Esophagus (tissue), 2 donors: ENCODE results near the gene PTPN4. TPM values are rescaled to one million over a fixed set of nuclear protein-coding genes. Genes with fewer than 3 reads are reported as not detected.

ENCODE experiments used
- H3K27ac ChIP-seq, 2 donors: one replicate each; pipeline ENCODE4 v1.5.1; 2013; ENCODE audit warnings: low read depth in 2 of 2, mild to moderate bottlenecking in 2 of 2, inconsistent platforms in 1 of 2, low read length in 1 of 2, moderate library complexity in 1 of 2
- H3K27me3 ChIP-seq, 2 donors: one replicate each; pipeline ENCODE4 v1.6.1; 2013; ENCODE audit warnings: low read length in 2 of 2, control low read depth in 1 of 2, mild to moderate bottlenecking in 1 of 2; ENCODE audit not compliant: insufficient read depth in 2 of 2, control insufficient read depth in 1 of 2
- H3K36me3 ChIP-seq, 2 donors: one replicate each; pipeline ENCODE4 v1.6.1; 2013; ENCODE audit warnings: low read length in 1 of 2; ENCODE audit not compliant: control insufficient read depth in 2 of 2, insufficient read depth in 2 of 2
- H3K4me1 ChIP-seq, 2 donors: one replicate each; pipeline ENCODE4 v1.6.1; 2013; ENCODE audit warnings: low read length in 1 of 2; ENCODE audit not compliant: control insufficient read depth in 2 of 2, insufficient read depth in 2 of 2
- H3K4me3 ChIP-seq, 2 donors: one replicate each; pipeline ENCODE4 v1.5.1; 2013; ENCODE audit warnings: low read length in 2 of 2, mild to moderate bottlenecking in 2 of 2, low read depth in 1 of 2, moderate library complexity in 1 of 2
- H3K9me3 ChIP-seq, 2 donors: one replicate each; pipeline ENCODE4 v1.6.1; 2013; ENCODE audit warnings: mild to moderate bottlenecking in 2 of 2, low read depth in 1 of 2, low read length in 1 of 2, moderate library complexity in 1 of 2; ENCODE audit not compliant: control insufficient read depth in 2 of 2, insufficient read depth in 1 of 2
- WGBS, 2 donors: extraction: QIAGEN DNeasy Blood & Tissue Kit; methylation state at CpG; one replicate each; pipeline ENCODE4 v1.1.7; 2013; 5-methylcytosine and 5-hydroxymethylcytosine counted together
- polyA plus RNA-seq, 2 donors: library from polyadenylated mRNA; stranded (reverse); fragments of 200-250 nt; gene quantifications; one replicate each; pipeline ENCODE4 v1.2.3, GENCODE V29; 2013
- donor health status: healthy with polysubstance abuse.
- donor health status: Bipolar disorder and iron deficiency.

Gene PTPN4
- polyA plus RNA-seq, 2 donors, result 2.0 to 4.5 TPM

DNA sequence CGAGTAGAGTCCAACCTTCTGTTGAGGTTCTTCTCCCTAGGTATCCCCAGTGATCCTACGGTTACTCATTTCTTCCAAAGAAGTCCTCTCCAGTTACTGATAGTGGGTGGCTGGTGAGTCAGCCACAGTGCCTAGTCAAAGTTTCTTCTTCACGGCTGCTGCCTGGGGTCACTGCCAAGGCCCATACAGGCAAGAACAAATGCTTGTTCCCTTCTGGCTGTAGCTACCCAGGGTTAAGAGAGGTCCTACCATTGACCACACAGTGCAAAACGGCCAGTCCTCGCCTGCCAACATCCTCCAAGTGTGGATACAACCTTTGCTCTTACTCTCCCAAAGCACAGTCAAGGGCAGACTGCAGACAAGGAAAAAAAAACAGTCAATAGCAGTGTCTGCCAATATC is 2.9 kb upstream of the PTPN4 start:
- WGBS, 2 donors, result 38 to 45% methylated on average over 5 of the region's 5 CpGs
- H3K4me1 ChIP-seq, result peaks cover 0 to 2% of the 10 kb centered on the region in 2 donors
- no peak overlapping the region for H3K4me3 ChIP-seq
- H3K27ac ChIP-seq, result peak overlapping the region in 1 of 2 donors; percentile 4
- no peaks in the 10 kb centered on the region for H3K9me3 ChIP-seq
- H3K27me3 ChIP-seq, result no peaks in the 10 kb centered on the region
- no peaks in the 10 kb centered on the region for H3K36me3 ChIP-seq

DNA sequence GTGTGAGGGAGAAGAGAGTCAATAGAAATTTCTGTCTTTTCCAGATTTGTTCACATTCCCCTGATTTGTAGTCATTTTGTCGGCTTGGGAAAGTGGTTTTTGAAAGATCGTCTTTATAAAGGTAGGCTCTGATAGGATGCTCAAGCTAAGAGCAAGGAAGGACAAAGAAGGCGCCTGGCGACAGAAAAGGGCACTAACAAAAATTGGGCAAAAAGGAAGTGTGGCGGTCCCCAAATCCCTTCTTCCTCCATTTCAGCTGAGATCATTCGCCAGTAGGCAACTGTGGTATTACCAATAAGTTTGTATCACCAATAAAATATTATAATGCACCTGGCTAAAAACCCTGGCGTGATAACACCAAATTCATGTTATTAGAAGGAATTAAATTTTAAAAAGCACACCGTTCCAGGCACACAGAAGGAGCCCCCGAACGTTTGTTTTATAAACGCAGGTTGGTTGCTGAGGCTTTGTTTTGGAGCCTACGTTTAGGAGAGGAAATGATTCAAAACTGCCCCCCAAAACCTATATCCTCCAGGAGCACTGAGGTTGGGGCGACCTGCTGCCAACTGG is 756 bp upstream of the PTPN4 start:
- Histone ChIP-seq H3K27ac (peak overlapping the region; percentile 93), H3K36me3 (no peaks in the 10 kb centered on the region), H3K9me3 (no peaks in the 10 kb centered on the region), H3K27me3 (no peaks in the 10 kb centered on the region), H3K4me1 (peaks cover 0 to 2% of the 10 kb centered on the region in 2 donors), H3K4me3 (peak overlapping the region; percentile 89 to 92)
- WGBS, 2 donors, result 42 to 44% methylated on average over 13 of the region's 13 CpGs

DNA sequence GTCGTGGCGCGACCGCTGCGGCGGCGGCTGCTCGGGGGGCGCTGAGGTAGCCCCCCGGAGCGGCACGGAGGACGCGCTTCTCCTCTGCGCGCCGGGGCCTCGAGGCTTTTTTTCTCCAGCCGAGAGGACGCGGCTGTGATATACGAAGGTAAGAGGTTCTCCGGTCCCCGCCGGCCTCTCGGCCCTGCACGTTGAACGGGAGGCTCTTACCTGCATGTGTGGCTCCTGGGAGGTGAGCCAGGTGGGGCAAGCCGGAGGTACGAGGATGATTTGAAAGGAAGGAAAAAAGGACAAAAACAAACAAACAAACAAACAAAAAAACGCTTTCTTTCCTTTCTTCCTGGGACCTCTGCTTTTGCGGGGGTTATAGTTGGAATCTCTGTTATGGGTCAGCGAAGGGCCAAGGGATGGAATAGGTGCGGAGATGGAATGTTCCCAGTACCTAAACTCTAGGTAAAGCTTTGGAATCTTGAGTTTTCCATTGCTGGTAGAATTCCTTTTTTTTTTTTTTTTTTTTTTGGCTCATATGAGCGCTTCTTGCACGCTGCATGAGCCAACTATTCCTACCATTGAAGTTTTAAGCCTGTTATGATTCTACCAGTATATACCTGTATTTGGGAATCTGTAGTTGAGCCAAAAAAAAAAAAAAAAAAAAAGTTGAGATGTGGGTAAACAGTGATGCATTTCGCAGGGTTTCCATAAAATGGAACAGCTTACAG is 674 bp downstream of the PTPN4 start:
- 1 to 2% methylated on average over 37 of the region's 37 CpGs for WGBS, 2 donors
- H3K27me3 ChIP-seq, result no peaks in the 10 kb centered on the region
- no peaks in the 10 kb centered on the region for H3K9me3 ChIP-seq
- H3K4me1 ChIP-seq, result peaks cover 0 to 2% of the 10 kb centered on the region in 2 donors
- no peaks in the 10 kb centered on the region for H3K36me3 ChIP-seq
- H3K4me3 ChIP-seq, result peak overlapping the region; percentile 89 to 92
- peak overlapping the region; percentile 93 for H3K27ac ChIP-seq

DNA sequence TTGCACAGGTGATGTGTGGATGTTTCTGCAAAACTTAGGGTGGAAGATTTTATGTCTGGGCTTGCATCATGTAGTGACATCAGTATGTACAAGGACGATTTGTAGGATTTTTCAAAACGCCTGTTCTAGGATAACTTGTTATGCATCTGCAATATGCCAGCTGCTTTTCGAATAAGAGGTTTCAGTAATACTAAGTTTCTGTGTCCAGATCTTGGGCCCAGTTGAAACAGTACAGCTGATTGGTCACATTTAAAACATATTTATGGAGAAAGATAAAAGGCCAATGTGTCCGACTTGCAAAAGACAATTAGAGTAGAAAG is 1.2 kb downstream of the PTPN4 start:
- Histone ChIP-seq H3K27ac (no peak overlapping the region), H3K4me3 (peak overlapping the region in 1 of 2 donors; percentile 89), H3K36me3 (no peaks in the 10 kb centered on the region), H3K4me1 (peaks cover 0 to 2% of the 10 kb centered on the region in 2 donors), H3K27me3 (no peaks in the 10 kb centered on the region), H3K9me3 (no peaks in the 10 kb centered on the region)
- 4 to 8% methylated on average over 4 of the region's 4 CpGs for WGBS, 2 donors

DNA sequence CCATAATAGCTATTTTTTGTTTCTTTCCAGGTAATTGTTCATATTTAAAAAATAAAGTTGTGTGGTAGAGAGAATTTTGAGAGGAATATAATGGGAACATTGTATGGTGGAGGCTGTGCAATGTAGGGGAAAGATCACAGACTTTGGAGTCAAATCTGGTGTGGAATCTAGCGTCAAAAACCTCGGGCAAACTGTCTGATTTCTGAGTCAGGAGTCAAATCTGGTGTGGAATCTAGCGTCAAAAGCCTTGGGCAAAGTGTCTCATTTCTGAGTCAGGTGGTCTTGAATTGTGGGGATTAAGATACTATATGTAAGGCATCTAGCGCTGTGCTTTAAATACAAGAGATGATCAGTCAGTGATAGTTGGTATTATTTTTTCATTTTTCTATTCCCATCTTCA is 5.1 kb downstream of the PTPN4 start:
- Histone ChIP-seq H3K36me3 (no peaks in the 10 kb centered on the region), H3K27ac (no peak overlapping the region), H3K27me3 (no peaks in the 10 kb centered on the region), H3K4me3 (no peak overlapping the region), H3K4me1 (no peaks in the 10 kb centered on the region), H3K9me3 (no peaks in the 10 kb centered on the region)
- WGBS, 2 donors, result 87 to 91% methylated on average over 4 of the region's 4 CpGs

DNA sequence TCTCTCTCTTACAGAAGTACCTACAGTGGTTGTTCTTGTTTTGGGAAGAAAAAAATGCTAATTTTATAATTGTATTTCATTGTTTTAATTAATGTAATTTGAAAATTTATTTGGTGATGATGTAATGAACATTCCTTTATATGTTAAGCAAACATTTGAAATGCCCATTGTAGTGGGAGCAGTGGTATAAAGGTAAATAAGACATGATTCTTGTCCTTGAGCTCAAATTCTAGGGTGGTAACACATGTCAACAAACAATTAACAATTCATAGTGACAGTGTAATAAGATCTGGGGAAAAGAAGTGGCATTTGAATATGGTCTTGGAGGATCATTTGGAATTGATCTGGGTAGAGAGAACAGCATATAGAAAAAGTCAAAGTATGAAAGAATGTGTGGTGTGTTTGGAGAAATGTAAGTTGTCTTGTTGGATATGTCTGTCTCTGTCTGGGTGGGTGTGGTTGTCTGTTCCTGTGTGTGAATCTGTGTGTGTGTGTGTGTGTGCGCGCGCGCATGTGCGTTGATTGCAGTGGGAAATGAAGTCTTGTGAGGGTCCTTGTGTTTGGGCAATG is 5.8 kb downstream of the PTPN4 start:
- Histone ChIP-seq H3K36me3 (no peaks in the 10 kb centered on the region), H3K27me3 (no peaks in the 10 kb centered on the region), H3K4me3 (no peak overlapping the region), H3K4me1 (no peaks in the 10 kb centered on the region), H3K27ac (no peak overlapping the region), H3K9me3 (no peaks in the 10 kb centered on the region)
- 85 to 86% methylated on average over 5 of the region's 5 CpGs for WGBS, 2 donors

DNA sequence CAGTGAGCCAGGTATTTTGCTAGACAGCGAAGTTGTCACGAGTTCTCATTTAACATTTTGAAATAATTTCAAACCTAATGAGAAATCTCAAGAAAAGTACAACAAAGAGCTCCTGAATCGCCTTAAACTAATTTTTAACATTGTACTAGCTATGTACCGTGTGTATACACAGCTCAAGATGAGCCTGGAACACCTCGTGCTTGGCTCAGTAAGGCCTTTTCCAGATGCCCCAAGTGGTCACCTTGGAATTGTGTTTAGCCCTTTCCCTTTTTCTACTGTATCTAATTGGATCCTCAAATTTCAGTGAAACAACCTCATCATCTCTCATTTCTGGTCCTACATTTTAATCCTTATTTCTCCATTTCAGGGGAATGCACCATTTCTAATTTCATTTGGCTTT is 7.2 kb downstream of the PTPN4 start:
- no peaks in the 10 kb centered on the region for H3K36me3 ChIP-seq
- H3K27me3 ChIP-seq, result no peaks in the 10 kb centered on the region
- WGBS, 2 donors, result 90 to 95% methylated on average over 5 of the region's 5 CpGs
- H3K27ac ChIP-seq, result no peak overlapping the region
- H3K4me1 ChIP-seq, result no peaks in the 10 kb centered on the region
- no peak overlapping the region for H3K4me3 ChIP-seq
- no peaks in the 10 kb centered on the region for H3K9me3 ChIP-seq

DNA sequence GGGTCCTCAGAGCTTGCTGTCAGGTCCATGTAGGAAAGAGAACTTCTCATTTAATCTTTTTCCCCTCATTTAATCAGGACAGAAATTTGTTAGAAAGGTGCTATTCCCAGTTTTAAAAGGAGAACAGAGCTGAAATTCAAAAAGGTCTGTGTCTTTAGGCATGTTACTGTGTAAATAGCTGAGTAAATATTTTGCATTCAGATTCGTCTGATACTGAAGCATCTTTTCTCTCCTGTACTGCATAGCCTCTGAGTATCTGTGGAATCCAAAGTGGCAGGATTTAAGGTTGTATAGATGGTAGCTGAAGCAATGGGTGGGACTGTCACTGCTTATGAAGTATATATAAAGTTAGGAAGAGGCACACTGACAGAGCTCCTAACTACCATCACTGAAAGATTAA is 9.0 kb downstream of the PTPN4 start:
- H3K36me3 ChIP-seq, result no peaks in the 10 kb centered on the region
- WGBS, 2 donors, result 60 to 72% methylated on average over 1 of the region's 1 CpG
- no peaks in the 10 kb centered on the region for H3K4me1 ChIP-seq
- H3K9me3 ChIP-seq, result no peaks in the 10 kb centered on the region
- no peak overlapping the region for H3K4me3 ChIP-seq
- H3K27ac ChIP-seq, result no peak overlapping the region
- H3K27me3 ChIP-seq, result no peaks in the 10 kb centered on the region

DNA sequence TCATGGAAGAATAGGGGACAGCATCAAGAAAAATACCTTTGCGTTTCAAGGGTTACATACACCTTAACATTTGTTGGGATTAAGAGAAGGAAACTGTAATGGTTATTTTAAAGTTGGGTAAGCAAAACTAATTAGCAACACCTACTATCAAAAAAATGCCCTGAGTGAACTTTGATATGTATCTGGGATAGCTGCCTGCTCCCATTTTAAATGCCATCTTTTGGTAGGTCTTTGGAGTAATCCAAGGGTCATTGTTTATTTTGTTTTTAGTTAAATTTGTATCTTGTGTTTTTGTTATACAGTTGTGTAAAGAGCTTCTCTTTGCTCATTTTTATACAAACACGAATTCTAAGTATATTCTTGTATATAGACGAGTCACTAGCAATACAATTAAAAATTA is 9.9 kb downstream of the PTPN4 start:
- H3K9me3 ChIP-seq, result no peaks in the 10 kb centered on the region
- 90 to 95% methylated on average over 3 of the region's 3 CpGs for WGBS, 2 donors
- H3K27me3 ChIP-seq, result no peaks in the 10 kb centered on the region
- no peaks in the 10 kb centered on the region for H3K4me1 ChIP-seq
- no peak overlapping the region for H3K4me3 ChIP-seq
- H3K36me3 ChIP-seq, result no peaks in the 10 kb centered on the region
- H3K27ac ChIP-seq, result no peak overlapping the region

DNA sequence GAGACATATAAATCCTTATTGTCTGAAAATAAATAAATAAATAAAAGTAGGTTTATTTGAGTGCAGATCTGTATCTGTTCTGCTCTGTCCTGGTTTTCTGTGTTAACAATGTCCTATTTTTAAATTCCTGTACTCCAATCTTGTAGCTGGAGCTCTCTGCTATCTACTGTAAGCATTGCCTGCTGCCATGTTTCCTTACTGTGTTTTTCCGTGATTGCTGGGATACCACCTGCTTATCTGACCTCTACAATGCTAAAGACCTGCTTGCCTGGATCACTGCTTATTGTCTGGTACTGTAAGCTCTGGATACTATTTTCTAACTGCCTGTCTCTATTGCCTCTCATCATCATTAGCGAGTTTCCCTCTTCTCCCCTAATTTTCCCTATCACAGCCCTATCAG is 11.6 kb downstream of the PTPN4 start:
- H3K9me3 ChIP-seq, result no peaks in the 10 kb centered on the region
- no peak overlapping the region for H3K27ac ChIP-seq
- H3K4me3 ChIP-seq, result no peak overlapping the region
- no peaks in the 10 kb centered on the region for H3K27me3 ChIP-seq
- no peaks in the 10 kb centered on the region for H3K4me1 ChIP-seq
- WGBS, 2 donors, result 71 to 74% methylated on average over 2 of the region's 2 CpGs
- no peaks in the 10 kb centered on the region for H3K36me3 ChIP-seq
